HG03025 (cell line): ENCODE results near the gene FNIP2.
A peak's percentile ranks its signal among the peaks of the same experiment; 100 is the strongest.

ENCODE experiments used
- ATAC-seq: cut with Tn5 transposase; IDR thresholded peaks from one replicate; pipeline ENCODE4 v1.9.1; 2021; ENCODE audit warnings: mild to moderate bottlenecking, moderate library complexity; ENCODE audit not compliant: unreplicated experiment, low FRiP score

Gene FNIP2

GRCh38 chr4:158760866-158761265 is 8.0 kb upstream of the FNIP2 start:
- no peak for ATAC-seq

DNA sequence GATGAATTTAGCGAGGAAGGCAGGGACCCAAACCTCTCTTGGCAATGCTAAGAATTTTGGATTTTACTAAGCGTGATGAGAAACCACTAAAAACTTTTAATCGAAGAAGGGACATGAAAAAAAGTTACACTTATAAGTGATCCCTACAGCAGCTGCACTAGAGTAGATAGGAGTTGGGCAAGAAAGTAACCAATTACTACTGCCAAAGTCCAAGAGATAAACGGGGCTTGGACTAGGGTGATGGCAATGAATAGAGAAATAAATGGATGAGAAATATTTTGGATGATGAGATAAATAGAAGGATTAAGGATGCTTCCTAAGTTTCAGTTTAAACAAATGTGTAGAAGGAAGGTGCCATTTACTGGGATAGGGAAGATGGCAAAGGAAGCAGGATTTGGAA is 6.3 kb upstream of the FNIP2 start:
- no peak for ATAC-seq

- ATAC-seq = no peak
These were observed 5.4 kb upstream of the FNIP2 start for GRCh38 chr4:158763462-158763861.

GRCh38 chr4:158766434-158767044 is 2.3 kb upstream of the FNIP2 start:
- ATAC-seq = no peak

- no peak for ATAC-seq
These were observed 1.4 kb upstream of the FNIP2 start for GRCh38 chr4:158767451-158767850.

- ATAC-seq = peak; percentile 30
These were observed 522 bp downstream of the FNIP2 start for GRCh38 chr4:158769175-158769921.

GRCh38 chr4:158770671-158771070 is 1.8 kb downstream of the FNIP2 start:
- no peak for ATAC-seq

DNA sequence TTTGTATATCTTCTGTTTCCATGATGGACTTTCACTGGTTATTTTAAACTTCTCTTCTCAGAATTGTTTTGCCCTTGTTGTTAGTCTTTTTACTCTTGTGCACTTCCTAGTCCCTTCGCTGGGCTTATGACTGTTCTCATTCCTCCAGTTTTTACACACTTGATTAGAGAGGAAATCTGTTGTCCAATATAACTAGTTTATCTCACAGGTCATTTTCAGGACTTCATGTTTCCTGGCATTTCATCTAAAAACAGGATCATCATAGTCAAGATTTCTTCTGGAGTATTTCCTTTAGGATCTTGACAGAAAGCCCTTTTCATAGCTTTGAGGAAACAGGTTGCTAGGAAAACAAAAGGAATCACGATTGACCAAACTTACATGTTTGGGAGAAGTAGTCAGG is 3.0 kb downstream of the FNIP2 start:
- no peak for ATAC-seq

DNA sequence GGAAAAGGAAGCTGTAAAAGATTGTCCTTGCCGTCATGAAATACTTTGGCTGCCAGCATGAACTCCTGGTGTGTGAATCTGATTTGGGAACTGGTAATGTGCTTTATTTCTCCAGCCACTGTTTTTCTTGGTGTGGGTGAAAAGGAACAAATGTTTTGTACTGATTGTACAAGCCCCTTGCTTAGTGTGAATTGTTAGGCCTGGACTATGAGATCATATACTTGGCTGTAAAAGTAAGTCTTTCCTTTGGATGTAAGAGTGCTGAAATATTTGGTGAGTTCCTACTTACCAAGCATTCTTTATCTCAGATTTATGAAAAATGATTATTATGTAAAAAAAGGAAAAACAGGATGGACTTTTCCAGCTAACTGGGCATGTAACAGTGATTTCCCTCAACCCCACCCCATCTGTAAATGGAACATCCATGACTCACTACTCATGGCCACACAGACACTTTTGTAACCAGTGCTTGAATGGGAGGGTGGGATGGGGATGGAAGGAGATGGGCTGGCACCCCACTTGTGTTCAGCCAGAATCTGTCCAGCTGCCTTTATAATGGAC is 6.3 kb downstream of the FNIP2 start:
- no peak for ATAC-seq

DNA sequence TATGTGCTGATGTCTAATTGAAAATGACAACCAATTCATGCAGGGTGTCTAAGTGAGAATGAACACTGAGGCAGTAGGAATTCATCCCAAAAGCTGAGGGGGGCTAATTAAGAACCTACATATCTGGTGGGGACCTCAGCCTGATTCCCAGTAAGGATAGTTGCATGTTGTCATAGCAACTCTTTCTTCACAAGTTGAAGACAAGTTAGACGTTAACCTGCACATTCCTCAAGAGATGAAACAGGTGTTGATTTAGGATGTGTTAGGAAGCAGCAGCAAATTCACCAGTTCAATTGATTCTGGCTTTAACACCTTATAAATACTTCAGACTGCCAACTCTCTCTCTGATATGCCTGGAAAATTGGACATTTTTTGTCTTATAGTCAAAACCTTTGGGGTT is 7.3 kb downstream of the FNIP2 start:
- ATAC-seq = no peak

DNA sequence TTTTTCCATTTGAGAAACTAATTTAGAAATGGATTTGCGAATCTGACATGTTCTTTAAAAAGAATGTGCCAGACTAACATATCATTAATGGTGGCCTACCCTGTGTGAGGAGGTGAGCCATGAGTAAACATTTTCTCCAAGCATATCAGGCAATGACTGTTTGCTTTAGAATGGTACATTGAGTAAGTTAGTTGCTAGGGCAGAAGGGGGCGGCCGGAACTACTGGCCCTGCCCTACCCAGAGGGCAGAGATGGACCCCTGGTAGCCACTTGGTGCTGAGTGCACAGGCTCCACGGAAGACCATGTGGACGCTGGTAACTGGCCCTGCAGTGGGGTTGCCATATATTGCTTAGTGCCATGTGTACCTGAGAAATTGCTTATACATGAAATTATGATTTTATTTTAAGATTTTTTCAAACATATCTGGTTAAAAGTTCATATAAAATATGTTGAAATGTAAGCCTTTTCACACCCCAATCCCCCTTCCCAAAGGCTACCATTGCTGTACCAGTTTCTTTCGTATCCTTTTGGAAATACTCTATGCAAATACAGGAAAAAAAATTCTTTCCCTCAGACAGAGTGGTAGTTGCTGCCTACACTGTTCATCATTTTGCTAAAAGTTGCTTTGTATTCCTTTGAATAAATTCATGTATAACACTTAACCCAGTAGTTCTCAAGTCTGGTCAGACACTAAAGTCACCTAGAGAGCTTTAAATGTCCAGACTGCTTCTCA is 8.8 kb downstream of the FNIP2 start:
- ATAC-seq = no peak

DNA sequence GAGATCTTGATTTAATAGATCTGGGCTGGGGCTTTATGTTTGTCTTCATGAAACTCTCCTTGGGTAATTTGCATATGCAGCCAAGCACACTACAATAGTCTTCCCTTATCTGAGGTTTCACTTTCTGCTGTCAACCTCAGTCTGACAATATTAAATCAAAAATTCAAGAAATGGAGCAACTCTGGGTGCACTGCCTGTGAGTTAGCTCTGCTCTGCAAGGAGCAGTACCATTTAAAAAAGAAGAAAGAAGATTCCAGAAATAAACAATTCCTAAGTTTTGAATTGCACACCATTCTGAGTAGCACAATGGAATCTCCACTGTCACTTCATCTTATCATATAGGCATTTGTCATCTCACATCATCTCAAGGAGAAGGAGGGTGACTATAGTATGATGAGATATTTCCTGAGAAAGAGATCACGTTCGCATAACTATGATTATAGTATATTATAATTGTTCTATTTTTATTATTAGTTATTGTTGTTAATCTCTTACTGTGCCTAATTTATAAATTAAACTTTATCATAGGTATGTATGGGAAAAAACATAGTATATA is 9.4 kb downstream of the FNIP2 start:
- peak; percentile 99 for ATAC-seq

DNA sequence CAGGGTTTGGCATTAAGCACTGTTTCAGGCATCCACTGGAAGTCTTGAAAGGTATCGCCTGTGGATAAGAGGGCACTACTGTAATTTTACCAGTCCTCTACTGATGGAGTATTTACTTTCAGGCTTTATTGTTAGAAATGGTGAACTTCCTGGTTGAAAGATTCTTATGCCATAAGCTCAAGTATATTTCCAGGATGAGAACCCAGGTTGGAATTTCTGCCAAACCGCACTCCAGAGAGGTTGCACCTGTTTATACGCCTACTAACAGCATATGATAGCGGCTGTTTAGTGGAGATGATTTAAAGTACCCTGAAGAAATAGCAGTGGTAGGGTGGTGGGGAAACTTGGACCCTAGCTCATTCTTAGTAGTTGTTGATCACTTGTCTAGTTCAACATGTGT is 9.9 kb downstream of the FNIP2 start:
- ATAC-seq = no peak

DNA sequence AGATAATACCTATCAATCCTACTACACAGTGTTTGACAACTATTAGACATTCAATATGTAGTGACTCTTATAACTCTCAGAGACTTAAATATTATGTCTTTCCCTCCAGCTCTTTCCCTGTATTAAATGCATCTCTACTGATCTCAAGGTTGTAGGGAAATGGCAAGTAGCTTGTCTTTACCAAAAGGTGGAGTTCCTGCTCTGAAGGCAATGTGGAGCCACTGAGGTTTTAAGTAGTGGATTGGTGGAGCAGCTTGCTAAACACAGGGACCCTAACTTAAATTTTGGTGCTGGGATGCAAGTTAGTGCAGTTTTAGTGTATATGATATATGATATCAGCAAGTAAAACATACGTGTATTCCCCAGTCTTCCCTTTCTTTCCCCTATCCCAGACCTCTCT is 13.1 kb downstream of the FNIP2 start:
- ATAC-seq = no peak

- no peak for ATAC-seq
These were observed 13.9 kb downstream of the FNIP2 start for GRCh38 chr4:158782551-158783360.

- no peak for ATAC-seq
These were observed 15.0 kb downstream of the FNIP2 start for GRCh38 chr4:158783785-158784184.

DNA sequence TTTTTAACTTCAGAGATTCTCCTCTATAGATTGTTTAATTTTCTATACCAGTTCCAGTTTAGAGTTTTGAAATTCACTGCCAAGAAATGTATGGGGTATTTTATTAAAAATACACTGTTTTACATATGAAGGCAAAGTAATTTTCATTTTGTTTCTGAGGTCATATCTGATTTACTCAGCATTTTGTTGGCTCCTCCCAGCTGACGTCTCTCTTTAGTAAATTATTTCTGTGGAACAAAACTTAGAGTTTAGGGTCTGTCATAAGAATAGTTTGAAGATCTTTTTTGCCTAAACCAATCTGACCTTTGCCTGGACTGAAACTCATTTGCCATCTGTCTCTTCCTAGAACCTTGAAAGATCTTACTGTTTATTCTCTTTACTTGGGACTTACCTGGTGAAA is 16.9 kb downstream of the FNIP2 start:
- ATAC-seq = no peak

DNA sequence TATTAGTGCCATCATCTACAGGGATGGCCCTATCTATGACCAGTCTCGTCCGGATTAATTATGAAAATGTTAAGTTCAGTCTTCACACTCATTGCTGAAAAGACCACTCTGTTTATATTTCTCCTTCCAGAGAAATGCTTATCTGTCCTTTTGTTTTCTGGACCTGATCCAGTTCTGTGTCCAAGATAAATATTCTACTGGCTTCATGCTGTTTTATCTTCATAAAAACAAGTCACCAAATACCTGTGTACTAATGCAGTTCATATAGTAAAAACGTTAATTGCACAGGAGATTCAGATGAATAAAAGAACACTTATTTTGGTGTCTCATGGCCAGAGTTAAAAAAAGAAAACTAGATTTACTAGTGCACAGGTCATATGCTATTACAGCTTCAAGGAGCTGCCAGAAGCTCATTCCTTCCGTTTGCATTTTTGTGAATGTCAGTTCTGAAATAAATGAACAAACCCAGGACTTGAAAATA is 17.3 kb downstream of the FNIP2 start:
- no peak for ATAC-seq

- no peak for ATAC-seq
These were observed 18.1 kb downstream of the FNIP2 start for GRCh38 chr4:158786955-158787354.
